ENCODE results near the gene WDFY4.

WDFY4 gene

DNA sequence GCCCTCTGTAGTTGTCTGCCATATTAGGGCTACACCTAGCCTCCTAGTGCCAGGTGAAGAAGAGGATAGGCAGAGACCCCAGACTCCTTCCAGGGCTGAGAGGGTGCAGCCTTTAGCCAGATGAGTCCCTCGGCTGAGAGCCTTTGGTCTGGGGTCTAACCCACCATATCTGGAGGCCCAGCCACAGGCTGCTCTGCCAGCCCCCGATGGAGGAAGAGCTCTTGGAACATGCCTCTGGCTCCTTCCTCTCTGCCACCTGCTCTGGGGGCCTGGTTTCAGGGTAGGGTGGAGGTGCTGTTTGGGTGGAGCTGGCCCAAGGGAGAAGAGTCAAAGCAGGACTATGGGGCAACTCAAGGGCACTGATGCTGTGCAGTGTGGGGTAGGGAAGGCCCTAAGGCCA lies 253.6 kb downstream of the WDFY4 start:
- no peaks in the 10 kb centered on the region for H3K9me3 ChIP-seq (ENCODE audit: insufficient read depth, low read depth, low read length)
- no peaks in the 10 kb centered on the region for H3K4me1 ChIP-seq (ENCODE audit: insufficient read depth, low read length, poor library complexity, severe bottlenecking)
- no peaks in the 10 kb centered on the region for H3K27me3 ChIP-seq (ENCODE audit: insufficient read depth, low read length, poor library complexity, severe bottlenecking)
- no peak overlapping the region for H3K4me3 ChIP-seq (ENCODE audit: low read length, poor library complexity, severe bottlenecking)
- H2AFZ ChIP-seq (ENCODE audit: low read length) = no peak overlapping the region
- no peaks in the 10 kb centered on the region for H3K9me2 ChIP-seq (replicated peaks; ENCODE audit: low read depth, low read length)
- TF ChIP-seq, protein P1, sequence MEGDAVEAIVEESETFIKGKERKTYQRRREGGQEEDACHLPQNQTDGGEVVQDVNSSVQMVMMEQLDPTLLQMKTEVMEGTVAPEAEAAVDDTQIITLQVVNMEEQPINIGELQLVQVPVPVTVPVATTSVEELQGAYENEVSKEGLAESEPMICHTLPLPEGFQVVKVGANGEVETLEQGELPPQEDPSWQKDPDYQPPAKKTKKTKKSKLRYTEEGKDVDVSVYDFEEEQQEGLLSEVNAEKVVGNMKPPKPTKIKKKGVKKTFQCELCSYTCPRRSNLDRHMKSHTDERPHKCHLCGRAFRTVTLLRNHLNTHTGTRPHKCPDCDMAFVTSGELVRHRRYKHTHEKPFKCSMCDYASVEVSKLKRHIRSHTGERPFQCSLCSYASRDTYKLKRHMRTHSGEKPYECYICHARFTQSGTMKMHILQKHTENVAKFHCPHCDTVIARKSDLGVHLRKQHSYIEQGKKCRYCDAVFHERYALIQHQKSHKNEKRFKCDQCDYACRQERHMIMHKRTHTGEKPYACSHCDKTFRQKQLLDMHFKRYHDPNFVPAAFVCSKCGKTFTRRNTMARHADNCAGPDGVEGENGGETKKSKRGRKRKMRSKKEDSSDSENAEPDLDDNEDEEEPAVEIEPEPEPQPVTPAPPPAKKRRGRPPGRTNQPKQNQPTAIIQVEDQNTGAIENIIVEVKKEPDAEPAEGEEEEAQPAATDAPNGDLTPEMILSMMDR (conservative IDR thresholded peaks at IDR 0.05; ENCODE audit: low read length) = no peak
- no peak for TF ChIP-seq EZH2phosphoT487 (IDR thresholded peaks at IDR 0.05; ENCODE audit: borderline replicate concordance)
- H3K79me2 ChIP-seq (ENCODE audit: insufficient read depth, low read length) = no peaks in the 10 kb centered on the region
- H3K9ac ChIP-seq (ENCODE audit: low read depth, low read length, poor library complexity, severe bottlenecking) = no peak overlapping the region
- H3K36me3 ChIP-seq (ENCODE audit: insufficient read depth, low read length) = no peaks in the 10 kb centered on the region
- H3K4me2 ChIP-seq (ENCODE audit: low read depth, low read length, poor library complexity, severe bottlenecking) = no peak overlapping the region
- no peaks in the 10 kb centered on the region for H4K20me1 ChIP-seq (ENCODE audit: insufficient read depth, low read length, poor library complexity, severe bottlenecking)
- no peaks in the 10 kb centered on the region for H3F3A ChIP-seq (ENCODE audit: low read depth)

- Histone ChIP-seq H3K9me3 (ENCODE audit: insufficient read depth, low read depth, low read length) (no peaks in the 10 kb centered on the region), H3F3A (ENCODE audit: low read depth) (no peaks in the 10 kb centered on the region), H3K27me3 (ENCODE audit: insufficient read depth, low read length, poor library complexity, severe bottlenecking) (no peaks in the 10 kb centered on the region), H3K9ac (ENCODE audit: low read depth, low read length, poor library complexity, severe bottlenecking) (no peak overlapping the region), H3K4me2 (ENCODE audit: low read depth, low read length, poor library complexity, severe bottlenecking) (no peak overlapping the region), H3K79me2 (ENCODE audit: insufficient read depth, low read length) (no peaks in the 10 kb centered on the region), H3K36me3 (ENCODE audit: insufficient read depth, low read length) (no peaks in the 10 kb centered on the region), H3K4me3 (ENCODE audit: low read length, poor library complexity, severe bottlenecking) (no peak overlapping the region), H3K9me2 (replicated peaks; ENCODE audit: low read depth, low read length) (no peaks in the 10 kb centered on the region), H3K4me1 (ENCODE audit: insufficient read depth, low read length, poor library complexity, severe bottlenecking) (no peaks in the 10 kb centered on the region), H4K20me1 (ENCODE audit: insufficient read depth, low read length, poor library complexity, severe bottlenecking) (no peaks in the 10 kb centered on the region), H2AFZ (ENCODE audit: low read length) (no peak overlapping the region)
- no peak for TF ChIP-seq EZH2phosphoT487 (IDR thresholded peaks at IDR 0.05; ENCODE audit: borderline replicate concordance)
- TF ChIP-seq, protein P1 (conservative IDR thresholded peaks at IDR 0.05; ENCODE audit: low read length) = no peak
Observed at GRCh38 chr10:48938990-48939536, 254.4 kb downstream of the WDFY4 start.

DNA sequence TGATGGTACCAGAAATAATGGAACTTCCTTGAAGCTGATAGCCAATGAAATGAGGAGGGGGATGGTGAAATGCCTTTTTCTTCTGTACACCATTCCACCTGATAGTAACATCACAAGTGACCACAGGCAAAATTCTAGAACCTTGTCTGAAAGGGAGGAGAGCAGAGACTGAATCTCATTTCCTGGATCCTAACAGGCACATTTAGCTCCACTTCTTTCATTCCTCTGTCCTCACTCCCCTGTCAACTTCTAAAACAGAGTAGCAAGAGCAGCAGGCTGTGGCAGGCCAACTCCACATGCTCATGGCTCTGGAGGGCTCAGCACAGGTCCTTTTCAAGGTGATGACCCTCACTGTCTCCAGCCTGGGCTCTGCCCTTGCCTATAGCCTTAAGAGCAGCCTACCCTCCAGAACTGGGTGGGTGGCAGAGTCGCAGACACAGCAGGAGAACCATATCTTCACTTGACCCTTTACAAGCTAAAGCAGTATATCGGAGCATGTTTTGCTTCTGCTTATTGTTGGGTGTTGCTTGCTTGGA lies 255.2 kb downstream of the WDFY4 start, which contains the start of gene LRRC18:
TSS of gene LRRC18 (minus strand) at position 51 of the 536 bp plus-strand sequence. CDS start 25,685 bp downstream, outside the sequence.
- Histone ChIP-seq H3K36me3 (ENCODE audit: insufficient read depth, low read length) (no peaks in the 10 kb centered on the region), H3K9me3 (ENCODE audit: insufficient read depth, low read depth, low read length) (no peaks in the 10 kb centered on the region), H3K4me1 (ENCODE audit: insufficient read depth, low read length, poor library complexity, severe bottlenecking) (no peaks in the 10 kb centered on the region), H3K79me2 (ENCODE audit: insufficient read depth, low read length) (no peaks in the 10 kb centered on the region), H3F3A (ENCODE audit: low read depth) (no peaks in the 10 kb centered on the region), H2AFZ (ENCODE audit: low read length) (no peak within 1 kb of the TSS), H3K9ac (ENCODE audit: low read depth, low read length, poor library complexity, severe bottlenecking) (no peak within 1 kb of the TSS), H3K9me2 (replicated peaks; ENCODE audit: low read depth, low read length) (no peaks in the 10 kb centered on the region), H4K20me1 (ENCODE audit: insufficient read depth, low read length, poor library complexity, severe bottlenecking) (no peaks in the 10 kb centered on the region), H3K4me2 (ENCODE audit: low read depth, low read length, poor library complexity, severe bottlenecking) (no peak within 1 kb of the TSS), H3K27me3 (ENCODE audit: insufficient read depth, low read length, poor library complexity, severe bottlenecking) (no peaks in the 10 kb centered on the region), H3K4me3 (ENCODE audit: low read length, poor library complexity, severe bottlenecking) (no peak within 1 kb of the TSS)
- no peak for TF ChIP-seq EZH2phosphoT487 (IDR thresholded peaks at IDR 0.05; ENCODE audit: borderline replicate concordance)
- TF ChIP-seq, protein P1 (conservative IDR thresholded peaks at IDR 0.05; ENCODE audit: low read length) = no peak
